Erythroblast (primary cell): ENCODE results near the gene DRICH1.
"Not testable (repeated sequence)": the region's sequence is repeated elsewhere in the genome, so short reads cannot be mapped to it uniquely, and the experiment has no call there.

Experiments
- GATA1 ChIP-seq: IDR thresholded peaks from 2 replicates; pipeline ENCODE4 v1.6.1; 2011; ENCODE audit warnings: low read depth, mild to moderate bottlenecking, control low read depth, low read length, moderate library complexity
- POLR2A ChIP-seq: IDR thresholded peaks from 2 replicates; pipeline ENCODE4 v1.6.1; 2011; ENCODE audit warnings: mild to moderate bottlenecking, low read length

GRCh38 chr22:23674886-23675501 lies 42.9 kb upstream of the DRICH1 start:
- TF ChIP-seq POLR2A, GATA1: not testable (repeated sequence)
